A673 (cell line): ENCODE data around the gene KRT80.

Experiments
- CTCF ChIP-seq: fragments of 300-800, 200-600 bp; sonication (generic); conservative IDR thresholded peaks from 2 replicates; pipeline ENCODE4 v1.5.1; 2017; ENCODE audit warnings: low read depth, mild to moderate bottlenecking, antibody characterized with exemption, low read length, moderate library complexity, mixed read lengths
- EZH2 ChIP-seq: fragments of 200-600 bp; sonication (generic); IDR thresholded peaks from 2 replicates; pipeline ENCODE4 v1.6.1; 2017; ENCODE audit warnings: borderline replicate concordance, low read depth, mild to moderate bottlenecking, mixed read lengths, antibody characterized with exemption, low read length; ENCODE audit not compliant: poor library complexity, severe bottlenecking

GRCh38 chr12:52213564-52214420 lies 22.0 kb upstream of the KRT80 start:
- TF ChIP-seq CTCF (peak; percentile 97), EZH2 (no peak)
